ENCODE measurements around the gene TMEM255B.

DNA sequence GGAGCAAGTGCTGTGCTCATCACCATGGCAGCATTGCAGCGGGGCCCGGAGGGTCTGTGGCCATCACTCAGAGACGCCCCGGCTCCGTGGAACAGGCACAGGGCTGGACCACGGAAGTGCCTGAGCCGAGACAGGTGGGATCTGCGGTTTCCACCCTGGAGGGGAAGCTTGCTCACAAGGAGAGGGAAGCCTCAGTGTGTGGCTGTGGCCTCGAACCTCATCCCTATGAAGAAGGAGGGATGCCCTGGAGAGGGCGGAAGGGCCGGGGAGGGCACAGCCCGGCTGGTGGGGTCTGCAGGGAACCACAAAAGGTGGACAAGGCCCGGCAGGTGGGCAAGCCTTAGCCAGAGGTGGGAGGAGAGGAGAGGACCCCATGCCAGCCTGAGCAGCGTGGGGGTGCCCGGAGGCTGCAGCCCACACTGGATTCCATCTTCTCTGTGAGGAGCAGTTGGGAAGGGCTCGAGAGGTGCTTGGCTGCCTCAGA is 30.4 kb upstream of the TMEM255B start:
- TF ChIP-seq, protein P1, sequence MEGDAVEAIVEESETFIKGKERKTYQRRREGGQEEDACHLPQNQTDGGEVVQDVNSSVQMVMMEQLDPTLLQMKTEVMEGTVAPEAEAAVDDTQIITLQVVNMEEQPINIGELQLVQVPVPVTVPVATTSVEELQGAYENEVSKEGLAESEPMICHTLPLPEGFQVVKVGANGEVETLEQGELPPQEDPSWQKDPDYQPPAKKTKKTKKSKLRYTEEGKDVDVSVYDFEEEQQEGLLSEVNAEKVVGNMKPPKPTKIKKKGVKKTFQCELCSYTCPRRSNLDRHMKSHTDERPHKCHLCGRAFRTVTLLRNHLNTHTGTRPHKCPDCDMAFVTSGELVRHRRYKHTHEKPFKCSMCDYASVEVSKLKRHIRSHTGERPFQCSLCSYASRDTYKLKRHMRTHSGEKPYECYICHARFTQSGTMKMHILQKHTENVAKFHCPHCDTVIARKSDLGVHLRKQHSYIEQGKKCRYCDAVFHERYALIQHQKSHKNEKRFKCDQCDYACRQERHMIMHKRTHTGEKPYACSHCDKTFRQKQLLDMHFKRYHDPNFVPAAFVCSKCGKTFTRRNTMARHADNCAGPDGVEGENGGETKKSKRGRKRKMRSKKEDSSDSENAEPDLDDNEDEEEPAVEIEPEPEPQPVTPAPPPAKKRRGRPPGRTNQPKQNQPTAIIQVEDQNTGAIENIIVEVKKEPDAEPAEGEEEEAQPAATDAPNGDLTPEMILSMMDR (IDR thresholded peaks at IDR 0.05): no peak
- TF ChIP-seq POLR2A (IDR thresholded peaks at IDR 0.05): no peak
- TF ChIP-seq POLR2AphosphoS5 (IDR thresholded peaks at IDR 0.05): no peak
